GM08714 (cell line): ENCODE data around the gene RNF217.
A peak's percentile ranks its signal among the peaks of the same experiment; 100 is the strongest.

Source experiments
- H3K4me3 ChIP-seq: fragments of 200-500 bp; sonication (Bioruptor generic); 2 replicates; pipeline ENCODE4 v1.5.1; 2014; ENCODE audit warnings: mild to moderate bottlenecking, low read length, inconsistent platforms
- ZNF274 ChIP-seq: IDR thresholded peaks from 2 replicates; pipeline ENCODE4 v1.6.1; 2012; ENCODE audit warnings: mild to moderate bottlenecking, low read depth, low read length

Gene RNF217

GRCh38 chr6:125097186-125097585, 134.9 kb downstream of the RNF217 start:
- TF ChIP-seq ZNF274: no peak
- no peak overlapping the region for H3K4me3 ChIP-seq

- H3K4me3 ChIP-seq: no peak overlapping the region
- no peak for TF ChIP-seq ZNF274
Measured at GRCh38 chr6:125098253-125098652, 136.0 kb downstream of the RNF217 start.

- no peak for TF ChIP-seq ZNF274
- H3K4me3 ChIP-seq: peak overlapping the region; percentile 13
Measured at GRCh38 chr6:125099211-125100073, 137.2 kb downstream of the RNF217 start.

GRCh38 chr6:125100074-125100652, 137.9 kb downstream of the RNF217 start:
- no peak for TF ChIP-seq ZNF274
- peak overlapping the region; percentile 13; the same call in 1 of the 2 replicates for H3K4me3 ChIP-seq

- H3K4me3 ChIP-seq: no peak overlapping the region
- TF ChIP-seq ZNF274: no peak
Measured at GRCh38 chr6:125101128-125101527, 138.9 kb downstream of the RNF217 start.

- TF ChIP-seq ZNF274: no peak
- no peak overlapping the region for H3K4me3 ChIP-seq
Measured at GRCh38 chr6:125101631-125102030, 139.4 kb downstream of the RNF217 start.

- TF ChIP-seq ZNF274: no peak
- no peak overlapping the region for H3K4me3 ChIP-seq
Measured at GRCh38 chr6:125102411-125102810, 140.2 kb downstream of the RNF217 start.

GRCh38 chr6:125102891-125103290, 140.7 kb downstream of the RNF217 start:
- TF ChIP-seq ZNF274: no peak
- H3K4me3 ChIP-seq: no peak overlapping the region

GRCh38 chr6:125104425-125104824, 142.2 kb downstream of the RNF217 start:
- TF ChIP-seq ZNF274: no peak
- no peak overlapping the region for H3K4me3 ChIP-seq

GRCh38 chr6:125107048-125107447, 144.8 kb downstream of the RNF217 start:
- no peak overlapping the region for H3K4me3 ChIP-seq
- no peak for TF ChIP-seq ZNF274

- TF ChIP-seq ZNF274: no peak
- no peak overlapping the region for H3K4me3 ChIP-seq
Measured at GRCh38 chr6:125107896-125108295, 145.7 kb downstream of the RNF217 start.

GRCh38 chr6:125110056-125110455, 147.8 kb downstream of the RNF217 start:
- no peak overlapping the region for H3K4me3 ChIP-seq
- no peak for TF ChIP-seq ZNF274

GRCh38 chr6:125111219-125111983, 149.2 kb downstream of the RNF217 start:
- no peak for TF ChIP-seq ZNF274
- H3K4me3 ChIP-seq: no peak overlapping the region

GRCh38 chr6:125112934-125113333, 150.7 kb downstream of the RNF217 start:
- no peak for TF ChIP-seq ZNF274

More at GRCh38 chr6:125112934-125113333, 150.7 kb downstream of the RNF217 start:
- no peak overlapping the region for H3K4me3 ChIP-seq
